ENCODE measurements around the gene PPP3R1. TPM values are rescaled to one million over a fixed set of nuclear protein-coding genes. Genes with fewer than 3 reads are reported as not detected.

Gene PPP3R1
- total RNA-seq, 1 donor from 2014 or later = 56.4 TPM

DNA sequence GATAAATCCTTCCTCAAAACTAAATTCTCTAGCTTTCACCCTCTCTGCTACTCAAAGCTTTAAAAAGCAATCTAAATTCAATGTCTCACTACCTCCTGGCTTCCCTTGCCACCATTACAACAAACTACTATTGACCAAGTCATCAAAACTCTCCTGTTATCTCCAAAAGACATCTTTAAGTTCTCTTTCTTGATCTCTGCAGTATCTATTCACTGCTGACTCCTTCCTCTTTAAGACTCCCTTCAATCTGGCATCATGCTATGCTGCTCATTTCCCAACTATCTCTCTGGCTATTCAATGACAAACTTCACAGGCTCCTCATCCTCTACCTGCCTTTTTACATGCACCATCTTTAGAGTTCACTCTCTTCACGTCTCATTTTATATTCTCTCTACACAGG lies 5.9 kb downstream of the PPP3R1 start:
- no peak for DNase-seq (ENCODE audit: low read depth, low spot score)
- H3K4me3 Mint-ChIP-seq = no peak overlapping the region
- H3K27ac Mint-ChIP-seq (ENCODE audit: unreplicated experiment) = no peak overlapping the region
- H3K36me3 Mint-ChIP-seq (ENCODE audit: low read depth) = no peaks in the 10 kb centered on the region
- no peaks in the 10 kb centered on the region for H3K27me3 Mint-ChIP-seq (ENCODE audit: low read depth)
- peaks cover 16% of the 10 kb centered on the region for H3K4me1 Mint-ChIP-seq
- H3K9me3 Mint-ChIP-seq = no peaks in the 10 kb centered on the region
- no peak for TF ChIP-seq CTCF (conservative IDR thresholded peaks at IDR 0.05)

- no peak for TF ChIP-seq CTCF (conservative IDR thresholded peaks at IDR 0.05)
- H3K4me3 Mint-ChIP-seq = no peak overlapping the region
- H3K4me1 Mint-ChIP-seq = peaks cover 12% of the 10 kb centered on the region
- no peaks in the 10 kb centered on the region for H3K27me3 Mint-ChIP-seq (ENCODE audit: low read depth)
- no peaks in the 10 kb centered on the region for H3K9me3 Mint-ChIP-seq
- no peak for DNase-seq (ENCODE audit: low read depth, low spot score)
- H3K36me3 Mint-ChIP-seq (ENCODE audit: low read depth) = no peaks in the 10 kb centered on the region
- H3K27ac Mint-ChIP-seq (ENCODE audit: unreplicated experiment) = no peak overlapping the region
Measured at GRCh38 chr2:68245672-68246071, 6.7 kb downstream of the PPP3R1 start.

DNA sequence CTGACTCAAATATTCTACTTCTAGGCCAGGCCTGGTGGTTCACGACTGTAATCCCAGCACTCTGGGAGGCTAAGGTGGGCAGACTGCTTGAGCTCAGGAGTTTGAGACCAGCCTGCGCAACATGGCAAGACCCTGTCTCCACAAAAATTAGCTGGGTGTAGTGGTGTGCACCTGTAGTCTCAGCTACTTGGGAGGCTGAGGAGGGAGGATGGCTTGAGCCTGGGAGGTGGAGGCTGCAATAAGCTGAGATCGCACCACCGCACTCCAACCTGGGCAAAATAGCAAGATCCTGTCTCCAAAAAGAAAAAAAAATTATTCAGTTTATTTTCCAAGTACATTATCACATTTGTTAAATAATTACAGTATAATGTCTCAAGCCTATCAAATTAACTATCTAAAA lies 7.3 kb downstream of the PPP3R1 start:
- TF ChIP-seq CTCF (conservative IDR thresholded peaks at IDR 0.05) = no peak
- no peaks in the 10 kb centered on the region for H3K9me3 Mint-ChIP-seq
- no peak for DNase-seq (ENCODE audit: low read depth, low spot score)
- no peak overlapping the region for H3K27ac Mint-ChIP-seq (ENCODE audit: unreplicated experiment)
- no peaks in the 10 kb centered on the region for H3K36me3 Mint-ChIP-seq (ENCODE audit: low read depth)
- H3K4me3 Mint-ChIP-seq = no peak overlapping the region
- no peaks in the 10 kb centered on the region for H3K27me3 Mint-ChIP-seq (ENCODE audit: low read depth)
- H3K4me1 Mint-ChIP-seq = peaks cover 12% of the 10 kb centered on the region

DNA sequence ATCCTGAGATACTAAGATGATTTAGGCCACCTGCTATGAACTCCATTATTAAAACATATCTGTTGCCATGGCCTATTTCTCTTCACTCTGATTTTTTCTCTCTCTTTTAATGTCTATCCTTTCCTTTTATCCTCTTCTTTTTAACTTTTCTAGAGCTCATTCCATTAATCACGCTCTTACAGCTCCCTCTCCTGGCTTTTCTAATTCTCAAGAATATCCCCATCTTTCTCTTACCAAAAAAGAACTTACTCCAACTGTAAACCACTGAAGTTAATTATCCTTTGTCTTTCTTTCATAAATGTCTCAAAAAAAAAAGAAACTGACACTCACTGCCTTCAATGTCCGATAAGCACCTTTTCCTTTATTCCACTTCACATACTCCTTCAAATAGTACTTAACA lies 7.9 kb downstream of the PPP3R1 start:
- H3K4me3 Mint-ChIP-seq = no peak overlapping the region
- no peak overlapping the region for H3K27ac Mint-ChIP-seq (ENCODE audit: unreplicated experiment)
- H3K27me3 Mint-ChIP-seq (ENCODE audit: low read depth) = no peaks in the 10 kb centered on the region
- H3K9me3 Mint-ChIP-seq = no peaks in the 10 kb centered on the region
- DNase-seq (ENCODE audit: low read depth, low spot score) = no peak
- H3K36me3 Mint-ChIP-seq (ENCODE audit: low read depth) = no peaks in the 10 kb centered on the region
- TF ChIP-seq CTCF (conservative IDR thresholded peaks at IDR 0.05) = no peak
- H3K4me1 Mint-ChIP-seq = peaks cover 9% of the 10 kb centered on the region

- Mint-ChIP-seq H3K9me3 (no peaks in the 10 kb centered on the region), H3K27me3 (ENCODE audit: low read depth) (no peaks in the 10 kb centered on the region), H3K36me3 (ENCODE audit: low read depth) (no peaks in the 10 kb centered on the region), H3K4me3 (no peak overlapping the region), H3K27ac (ENCODE audit: unreplicated experiment) (no peak overlapping the region), H3K4me1 (peaks cover 25% of the 10 kb centered on the region)
- no peak for DNase-seq (ENCODE audit: low read depth, low spot score)
- no peak for TF ChIP-seq CTCF (conservative IDR thresholded peaks at IDR 0.05)
Measured at GRCh38 chr2:68241732-68242131, 10.6 kb downstream of the PPP3R1 start.

GRCh38 chr2:68240446-68240845 lies 11.9 kb downstream of the PPP3R1 start:
- TF ChIP-seq CTCF (conservative IDR thresholded peaks at IDR 0.05) = no peak
- no peaks in the 10 kb centered on the region for H3K27me3 Mint-ChIP-seq (ENCODE audit: low read depth)
- DNase-seq (ENCODE audit: low read depth, low spot score) = no peak
- H3K36me3 Mint-ChIP-seq (ENCODE audit: low read depth) = no peaks in the 10 kb centered on the region
- H3K4me3 Mint-ChIP-seq = no peak overlapping the region
- H3K4me1 Mint-ChIP-seq = peaks cover 25% of the 10 kb centered on the region
- no peak overlapping the region for H3K27ac Mint-ChIP-seq (ENCODE audit: unreplicated experiment)
- no peaks in the 10 kb centered on the region for H3K9me3 Mint-ChIP-seq

Data from neural crest cell (in vitro differentiated cells).